HG03039 (cell line): Measurements from ENCODE around the gene KANTR.

ENCODE experiments used
- ATAC-seq: cut with Tn5 transposase; IDR thresholded peaks from one replicate; pipeline ENCODE4 v1.9.1; 2021; ENCODE audit warnings: mild to moderate bottlenecking, moderate library complexity; ENCODE audit not compliant: unreplicated experiment

Gene KANTR, protein sequence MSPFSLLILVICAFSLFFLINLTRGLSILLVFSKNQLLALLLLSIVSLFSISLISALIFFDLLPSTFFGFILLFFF

DNA sequence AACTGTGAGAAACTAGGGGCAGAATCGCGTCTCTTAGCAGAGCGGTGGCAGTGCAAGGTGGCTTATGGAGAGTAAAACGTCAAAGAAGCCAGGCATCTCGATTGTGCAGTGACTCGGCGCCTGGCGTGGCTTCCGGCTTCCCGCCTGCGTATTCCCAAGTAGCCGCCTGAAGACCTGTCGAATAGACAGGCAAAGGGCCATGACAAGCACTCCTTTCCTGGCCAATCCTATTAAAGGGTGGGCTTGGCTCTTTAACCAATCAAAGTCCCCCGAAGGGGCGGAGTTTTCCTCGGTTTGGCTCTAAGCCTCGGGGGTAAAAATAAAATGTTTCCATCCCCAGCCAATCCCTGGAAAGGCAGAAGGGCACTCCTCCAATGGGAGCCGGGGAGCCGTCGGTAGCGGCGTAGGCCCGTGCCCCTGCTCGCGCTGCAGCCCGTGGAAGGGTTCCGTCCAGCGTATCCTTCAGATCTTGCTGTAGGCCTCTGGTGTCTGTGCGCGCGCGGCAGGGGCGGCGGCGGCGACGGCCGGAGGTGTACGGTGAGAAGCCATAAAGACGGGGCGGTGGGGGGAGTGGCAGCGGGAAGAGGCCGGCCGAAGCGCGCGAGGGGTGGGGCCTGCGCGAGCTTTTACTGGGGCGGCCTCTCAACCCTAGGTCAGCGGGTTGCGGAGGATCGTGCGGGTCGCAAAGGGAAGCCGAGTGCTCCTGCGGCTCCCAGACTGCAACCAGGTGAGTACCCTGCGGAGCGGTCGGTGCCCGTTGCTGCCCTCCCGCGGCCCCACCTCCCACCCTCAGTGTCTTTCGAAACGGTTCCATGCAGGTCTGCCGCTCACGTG lies at the start of gene KANTR:
Gene KANTR (plus strand): TSS at position 395 of the 834 bp plus-strand sequence. CDS start 30,131 bp downstream, outside the sequence.
- ATAC-seq = peak; percentile 78

DNA sequence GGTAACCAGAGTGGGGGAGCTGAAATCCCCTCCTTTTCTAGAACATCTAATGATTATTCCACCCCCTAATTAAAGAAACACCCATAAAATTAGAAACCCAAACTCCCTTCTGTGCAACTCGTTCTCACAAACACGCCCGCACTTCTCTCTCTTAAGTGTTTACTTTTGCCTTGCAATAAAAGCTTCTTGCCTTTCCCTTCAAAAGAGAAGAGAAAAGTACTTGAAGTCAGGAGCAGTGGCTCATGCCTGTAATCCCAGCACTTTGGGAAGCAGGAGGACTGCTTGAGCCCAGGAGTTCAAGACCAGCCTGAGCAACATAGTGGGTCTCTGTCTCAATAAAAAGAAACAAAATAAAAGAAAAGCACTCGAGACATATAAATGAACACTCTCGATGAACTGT lies 48.9 kb upstream of the KANTR start:
- ATAC-seq = no peak

DNA sequence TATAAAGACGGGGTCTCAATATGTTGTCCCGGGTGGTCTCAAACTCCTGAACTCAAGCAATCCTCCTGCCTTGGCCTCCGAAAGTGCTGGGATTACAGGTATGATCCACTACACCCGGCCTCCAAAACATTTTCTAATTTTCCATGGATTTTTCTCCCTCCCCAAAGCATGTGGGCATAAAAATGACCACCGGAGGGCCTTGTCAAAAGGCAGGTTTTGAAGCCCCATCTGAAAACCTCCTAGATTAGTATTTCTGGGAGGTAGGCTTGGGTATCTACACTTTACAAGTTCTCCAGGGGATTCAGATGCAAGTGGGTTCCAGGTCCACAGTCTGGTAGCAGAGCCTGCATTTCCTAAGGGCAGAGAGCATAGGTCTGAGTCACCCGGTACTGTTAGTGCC lies 46.7 kb upstream of the KANTR start:
- ATAC-seq = no peak

DNA sequence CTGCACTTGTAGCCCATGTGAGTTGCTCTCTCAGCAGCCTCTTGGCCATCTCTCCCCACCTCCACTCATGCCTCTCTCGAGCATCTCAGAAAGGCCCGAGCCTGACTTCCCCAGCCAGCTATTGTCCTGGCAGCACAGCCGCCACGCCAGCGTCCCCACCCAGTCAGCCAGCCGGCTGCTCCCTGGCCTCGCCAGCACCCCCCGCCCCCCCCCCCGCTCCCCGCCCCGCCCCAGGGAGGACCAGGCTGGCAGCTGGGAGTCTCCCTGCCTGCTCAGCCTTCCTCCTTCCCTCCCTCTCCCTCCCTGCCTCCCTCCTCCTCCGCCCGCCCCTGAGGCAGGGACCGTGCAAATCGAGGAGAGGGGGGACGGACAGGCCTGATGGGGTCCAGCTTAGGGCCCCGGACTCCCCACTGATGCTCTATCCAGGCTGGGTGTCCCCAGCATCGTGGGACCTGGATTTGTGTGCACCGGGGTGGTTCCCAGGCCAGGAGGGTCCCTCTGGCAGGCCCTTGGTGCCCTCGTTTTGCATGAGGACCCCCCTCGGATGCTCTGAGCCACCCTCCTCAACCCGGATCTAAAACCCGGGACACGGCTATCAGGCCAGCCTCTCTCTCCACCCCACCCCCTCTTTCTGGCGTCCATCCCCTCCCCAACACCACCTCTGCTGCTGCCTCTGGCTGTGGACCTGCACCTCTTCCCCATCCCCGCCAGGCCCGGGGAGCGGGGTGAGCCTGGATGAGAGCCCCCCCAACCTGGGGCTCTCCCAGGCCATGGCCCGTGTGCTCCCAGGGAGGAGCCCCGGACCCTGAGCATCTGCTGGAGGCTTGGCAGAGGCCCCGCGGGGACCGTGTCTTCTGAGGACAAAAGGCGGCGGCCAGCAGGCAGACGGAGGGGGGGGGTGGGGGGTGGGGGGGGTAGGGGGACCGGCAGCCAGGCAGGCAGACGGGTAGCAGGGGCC lies 45.5 kb upstream of the KANTR start, which contains the start of gene GPR173:
Gene GPR173 (plus strand): TSS at position 621 of the 958 bp plus-strand sequence. CDS start 27,833 bp downstream, outside the sequence.
- no peak for ATAC-seq

DNA sequence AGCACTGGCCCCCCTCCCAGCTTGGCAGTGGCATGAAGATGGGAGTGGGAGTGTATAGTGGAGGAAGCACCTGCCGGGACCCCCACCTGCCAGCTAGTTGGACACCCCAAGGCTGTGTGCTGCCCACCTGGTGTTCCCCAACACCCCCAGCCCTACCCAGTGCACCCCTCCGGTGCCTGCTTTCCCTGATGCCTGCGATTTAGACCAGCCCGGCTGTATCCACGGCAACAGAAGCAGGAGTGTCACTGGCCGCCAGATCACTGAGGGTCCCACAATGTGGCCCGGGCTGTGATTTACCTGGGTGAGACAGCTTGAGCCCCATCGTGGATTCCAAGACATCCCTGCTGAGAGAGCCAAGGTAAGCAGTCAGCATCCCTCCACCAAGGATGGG lies 44.8 kb upstream of the KANTR start:
- no peak for ATAC-seq

DNA sequence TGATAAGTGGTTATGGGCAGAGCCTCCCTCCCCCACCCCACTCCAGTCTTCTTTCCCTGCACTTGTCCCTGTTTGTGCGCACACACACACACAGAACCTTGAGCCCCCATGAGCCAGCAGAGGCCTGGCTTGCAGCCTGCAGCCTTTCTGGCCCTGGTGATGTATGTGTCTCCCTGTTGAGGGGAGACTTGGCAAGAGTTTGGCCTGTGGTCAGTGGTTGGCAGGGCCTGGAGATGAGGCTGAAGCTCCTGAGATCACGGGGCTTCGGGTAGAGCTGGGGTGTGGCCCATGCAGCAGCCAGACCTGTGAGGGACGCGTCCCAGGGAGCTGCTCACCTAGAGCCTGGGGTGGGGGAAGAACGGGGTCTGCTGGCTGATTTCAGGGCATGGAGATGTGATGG lies 43.1 kb upstream of the KANTR start:
- ATAC-seq = no peak

DNA sequence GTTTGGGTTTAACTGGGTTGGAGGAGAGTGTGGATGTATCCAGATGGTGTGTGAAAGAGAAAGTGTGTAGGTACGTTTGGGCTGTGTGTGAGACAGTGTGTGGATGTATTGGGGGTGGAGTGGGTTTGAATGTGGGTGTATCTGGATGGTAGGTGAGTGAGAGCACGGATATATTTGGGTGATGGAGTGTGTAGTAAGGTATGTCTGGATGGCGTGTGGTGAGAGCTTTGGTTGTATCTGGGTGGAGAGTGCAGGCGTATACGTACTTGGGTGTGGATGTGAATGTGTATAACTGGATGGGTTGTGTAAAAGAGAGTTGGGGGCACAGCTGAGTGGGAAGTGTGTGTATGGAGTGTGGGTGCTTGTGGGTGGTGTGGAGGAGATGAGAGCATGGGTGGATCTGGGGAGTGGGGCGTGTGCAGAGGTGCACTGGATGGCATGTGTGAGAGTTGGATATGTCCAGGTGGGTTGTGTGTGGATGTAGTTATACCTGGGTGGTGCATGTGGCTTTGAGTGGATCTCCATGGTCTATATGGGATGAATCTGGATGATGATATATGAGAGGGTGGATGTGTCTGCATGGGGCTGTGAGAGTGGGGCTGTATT lies 38.6 kb upstream of the KANTR start:
- ATAC-seq = no peak

DNA sequence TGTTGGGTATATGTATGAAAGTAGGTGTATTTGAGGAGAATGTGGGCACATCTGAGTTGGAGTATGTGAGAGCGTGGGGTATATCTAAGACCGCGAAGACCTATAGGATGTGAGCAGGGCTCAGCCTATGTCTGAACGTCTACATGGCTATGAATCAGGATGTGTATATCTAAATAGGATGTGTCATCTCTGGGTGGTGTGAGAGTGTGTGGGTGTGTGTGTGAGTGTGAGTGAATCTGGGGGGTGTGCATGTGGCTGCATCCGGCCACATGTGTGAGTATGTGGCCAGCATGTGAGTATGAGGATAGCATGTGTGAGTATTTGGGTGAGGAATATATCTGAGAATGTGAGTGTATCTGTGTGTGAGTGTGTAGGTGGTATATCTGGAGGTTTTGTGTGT lies 37.6 kb upstream of the KANTR start:
- ATAC-seq = no peak

DNA sequence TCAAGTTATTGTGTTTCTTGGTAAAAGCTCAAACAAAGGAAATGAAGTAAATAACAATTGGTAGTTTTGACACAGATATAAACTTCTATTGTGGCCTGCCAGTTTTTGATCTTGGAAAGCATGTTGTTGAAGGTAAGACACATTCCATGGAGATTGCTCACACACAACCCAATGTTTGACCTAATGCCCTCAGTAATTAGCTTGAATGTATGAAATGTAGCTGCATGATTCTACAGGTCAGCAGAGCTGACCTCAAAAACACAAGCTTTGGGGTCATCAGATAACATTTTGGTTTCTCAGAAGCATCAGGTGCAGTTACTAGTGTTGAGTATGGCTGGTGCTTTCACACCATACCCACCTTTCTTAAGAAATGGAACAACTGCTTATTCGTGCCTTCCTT lies 28.8 kb upstream of the KANTR start:
- no peak for ATAC-seq

DNA sequence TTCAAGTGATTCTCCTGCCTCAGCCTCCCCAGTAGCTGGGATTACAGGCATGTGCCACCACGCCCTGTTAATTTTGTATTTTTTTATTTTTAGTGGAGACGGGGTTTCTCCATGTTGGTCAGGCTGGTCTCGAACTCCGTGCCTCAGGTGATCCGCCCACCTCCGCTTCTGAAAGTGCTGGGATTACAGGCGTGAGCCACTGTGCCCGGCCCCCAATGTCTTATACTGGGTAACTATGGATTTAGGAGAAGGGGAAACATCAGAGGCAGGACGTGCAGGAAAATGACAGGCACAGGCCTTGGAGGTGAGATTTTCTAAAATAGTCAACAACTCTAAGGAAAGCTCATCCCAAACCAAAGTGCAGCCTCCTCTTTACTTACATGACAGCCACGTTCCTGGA lies 22.9 kb upstream of the KANTR start:
- no peak for ATAC-seq

DNA sequence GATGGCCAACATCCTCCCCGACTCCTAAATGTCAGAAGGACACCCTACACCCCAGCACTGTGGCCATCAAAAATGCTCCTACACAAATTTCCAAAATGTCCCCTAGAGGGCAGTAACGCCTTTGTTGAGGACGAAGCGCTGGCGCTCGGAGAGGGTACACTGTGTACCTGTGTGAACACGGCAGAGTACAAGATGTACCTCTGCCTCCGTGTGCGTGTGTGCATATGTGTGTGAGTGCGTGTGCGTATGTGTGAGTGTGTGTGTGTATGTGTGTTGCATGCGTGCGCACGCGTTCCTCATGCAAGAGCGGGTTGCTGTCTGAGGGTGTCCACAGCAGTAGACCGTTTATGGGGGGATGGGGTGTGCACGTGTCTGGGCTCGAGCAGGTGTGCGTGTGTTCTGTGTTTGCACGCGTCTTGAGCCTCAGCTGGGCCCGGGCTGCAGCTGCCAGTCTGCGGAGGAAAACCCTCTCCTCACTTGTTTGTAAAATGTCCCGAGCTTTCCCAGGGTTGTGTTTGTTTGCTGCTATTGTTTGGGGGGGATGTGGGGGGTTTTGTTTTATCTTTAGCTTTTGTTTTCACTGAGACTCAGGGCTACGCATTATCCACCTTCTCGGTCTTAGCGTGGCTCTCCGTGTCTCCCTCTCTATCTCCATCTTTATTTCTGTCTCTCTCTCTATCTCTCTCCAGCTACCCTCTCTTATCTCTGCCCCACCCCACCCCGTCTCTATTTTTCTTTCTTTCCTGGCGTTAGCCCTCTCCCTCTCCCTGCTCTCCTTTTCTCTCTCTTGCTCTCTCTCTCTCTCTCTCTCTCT lies 22.1 kb upstream of the KANTR start:
- peak; percentile 80 for ATAC-seq

DNA sequence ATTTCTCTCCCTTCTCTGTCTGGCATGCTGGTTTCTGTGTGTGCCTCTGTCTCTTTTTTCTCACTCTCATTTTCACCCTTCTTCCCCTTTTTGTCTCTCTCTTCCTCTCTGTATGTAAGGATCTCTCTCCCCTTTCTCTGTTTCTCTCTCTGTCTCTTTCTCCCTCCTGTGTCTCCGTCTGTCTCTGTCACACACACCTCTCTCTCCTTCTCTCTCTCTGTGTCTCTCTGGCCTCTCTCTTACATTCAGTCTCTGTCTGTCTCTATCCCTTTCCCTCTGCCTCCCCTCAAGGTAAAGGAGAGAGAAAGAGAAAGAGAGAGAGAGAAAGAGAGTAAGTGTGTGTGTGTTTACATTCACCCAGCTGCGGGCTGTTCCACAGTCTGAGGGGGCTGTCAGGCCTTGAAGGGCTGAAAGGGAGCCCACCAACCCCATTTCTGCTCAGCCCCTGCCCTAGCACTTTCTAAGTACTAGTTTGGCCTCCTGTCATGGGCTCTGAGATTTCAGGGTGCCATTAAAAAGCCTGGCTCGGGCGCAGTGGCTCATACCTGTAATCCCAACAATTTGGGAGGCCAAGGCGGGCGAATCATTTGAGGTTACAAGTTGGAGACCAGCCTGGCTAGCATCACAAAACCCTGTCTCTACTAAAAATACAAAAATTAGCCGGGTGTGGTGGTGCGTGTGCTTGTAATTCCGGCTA lies 21.4 kb upstream of the KANTR start:
- no peak for ATAC-seq

DNA sequence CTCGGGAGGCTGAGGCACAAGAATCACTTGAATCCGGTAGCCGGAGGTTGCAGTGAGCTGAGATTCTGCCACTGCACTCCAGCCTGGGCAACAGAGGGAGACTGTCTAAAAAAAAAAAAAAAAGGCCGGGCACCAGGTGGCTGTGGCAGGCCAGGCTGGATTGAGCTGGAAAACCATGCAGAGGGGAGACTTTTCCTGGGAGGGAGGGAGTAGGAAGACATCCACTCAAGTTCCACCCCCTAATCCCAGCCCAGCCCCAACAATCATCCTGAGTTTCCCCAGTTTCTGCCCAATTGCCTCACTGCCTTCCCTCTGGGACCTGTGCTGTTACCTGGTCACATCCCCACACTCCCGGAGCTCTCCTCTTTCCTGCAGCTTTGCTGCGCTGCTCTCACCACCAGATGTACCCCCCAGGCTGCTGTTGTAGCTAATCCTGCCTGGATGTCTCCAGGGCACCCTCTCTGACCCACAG lies 20.8 kb upstream of the KANTR start:
- no peak for ATAC-seq

DNA sequence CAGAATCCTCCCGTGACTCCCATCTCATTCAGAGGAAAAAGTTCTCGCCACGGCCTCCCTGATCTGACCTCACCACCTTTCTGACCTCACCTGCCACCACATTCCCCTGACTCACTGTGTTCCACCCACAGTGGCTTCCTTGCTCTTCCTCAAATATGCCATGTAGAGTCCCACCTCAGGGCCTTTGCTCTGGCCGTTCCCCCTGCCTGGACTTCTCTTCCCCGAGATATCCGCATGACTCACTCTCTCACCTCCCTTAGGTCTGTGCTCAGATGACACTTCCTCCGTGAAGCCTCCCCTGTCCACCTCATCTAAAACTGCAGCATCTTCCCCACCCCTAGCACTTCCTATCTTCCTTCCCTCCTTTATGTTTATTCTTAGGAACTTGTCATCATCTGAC lies 18.9 kb upstream of the KANTR start:
- no peak for ATAC-seq

DNA sequence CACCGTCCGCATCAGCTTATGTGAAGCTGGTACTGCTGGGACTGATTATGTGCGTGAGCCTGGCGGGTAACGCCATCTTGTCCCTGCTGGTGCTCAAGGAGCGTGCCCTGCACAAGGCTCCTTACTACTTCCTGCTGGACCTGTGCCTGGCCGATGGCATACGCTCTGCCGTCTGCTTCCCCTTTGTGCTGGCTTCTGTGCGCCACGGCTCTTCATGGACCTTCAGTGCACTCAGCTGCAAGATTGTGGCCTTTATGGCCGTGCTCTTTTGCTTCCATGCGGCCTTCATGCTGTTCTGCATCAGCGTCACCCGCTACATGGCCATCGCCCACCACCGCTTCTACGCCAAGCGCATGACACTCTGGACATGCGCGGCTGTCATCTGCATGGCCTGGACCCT lies 17.3 kb upstream of the KANTR start:
- no peak for ATAC-seq

DNA sequence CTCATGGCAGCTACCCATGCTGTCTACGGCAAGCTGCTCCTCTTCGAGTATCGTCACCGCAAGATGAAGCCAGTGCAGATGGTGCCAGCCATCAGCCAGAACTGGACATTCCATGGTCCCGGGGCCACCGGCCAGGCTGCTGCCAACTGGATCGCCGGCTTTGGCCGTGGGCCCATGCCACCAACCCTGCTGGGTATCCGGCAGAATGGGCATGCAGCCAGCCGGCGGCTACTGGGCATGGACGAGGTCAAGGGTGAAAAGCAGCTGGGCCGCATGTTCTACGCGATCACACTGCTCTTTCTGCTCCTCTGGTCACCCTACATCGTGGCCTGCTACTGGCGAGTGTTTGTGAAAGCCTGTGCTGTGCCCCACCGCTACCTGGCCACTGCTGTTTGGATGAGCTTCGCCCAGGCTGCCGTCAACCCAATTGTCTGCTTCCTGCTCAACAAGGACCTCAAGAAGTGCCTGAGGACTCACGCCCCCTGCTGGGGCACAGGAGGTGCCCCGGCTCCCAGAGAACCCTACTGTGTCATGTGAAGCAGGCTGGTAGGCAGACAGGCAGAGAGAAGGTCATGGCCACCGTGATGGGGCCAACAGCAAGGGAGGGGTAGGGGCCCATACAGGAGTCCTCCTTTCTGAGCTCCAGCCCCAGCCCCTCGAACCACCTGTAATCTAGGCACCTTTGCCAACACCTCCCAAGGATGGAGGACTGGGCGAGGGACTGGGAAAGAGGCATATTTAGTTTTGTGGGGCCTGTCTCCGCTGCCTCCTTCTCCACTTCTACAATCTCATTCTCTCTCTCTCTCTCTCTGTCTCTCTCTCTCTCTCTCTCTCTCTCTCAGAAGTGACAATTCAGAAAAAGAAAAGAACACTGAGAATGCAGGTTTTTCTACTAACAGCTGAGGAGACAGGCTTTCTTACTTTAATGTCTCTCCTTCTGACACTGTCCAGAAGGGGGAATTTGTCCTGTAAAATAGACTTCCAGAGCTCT lies 16.4 kb upstream of the KANTR start:
- ATAC-seq = no peak

DNA sequence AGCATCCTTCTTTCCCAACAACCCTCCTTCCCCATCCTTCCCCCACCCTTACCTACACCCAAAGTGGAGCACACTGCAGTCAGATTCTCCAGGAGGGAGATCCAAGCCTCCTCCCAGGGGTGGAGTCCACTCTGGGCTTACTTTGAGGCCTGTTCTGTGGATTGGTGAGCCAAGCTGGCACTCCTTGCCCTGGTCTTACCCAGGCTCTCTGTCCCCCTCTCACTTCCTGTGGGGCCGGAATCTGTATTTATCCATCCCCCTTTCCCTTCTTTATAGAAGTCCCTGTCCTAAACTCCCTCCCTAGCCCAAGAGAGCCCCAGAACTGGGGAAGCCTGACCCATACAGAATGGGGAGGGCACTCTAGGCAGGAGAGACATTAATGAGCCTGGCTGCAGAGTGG lies 15.0 kb upstream of the KANTR start:
- no peak for ATAC-seq
